H1 (cell line): ENCODE results near the gene TMEM108. TPM values are rescaled to one million over a fixed set of nuclear protein-coding genes. Genes with fewer than 3 reads are reported as not detected.

Experiments
- CTCF ChIA-PET: fragments of 300-600 bp; sonication (Branson Sonifier 250); formaldehyde crosslinking; loops from one replicate; lab custom pipeline; 2021; ENCODE audit not compliant: partially characterized antibody; lab: Charles Lee
- POLR2A ChIA-PET: fragments of 300-600 bp; sonication (Branson Sonifier 250); formaldehyde crosslinking; loops from one replicate; lab custom pipeline; 2021; ENCODE audit warnings: inconsistent platforms; ENCODE audit not compliant: partially characterized antibody; lab: Charles Lee
- DNase-seq, 2 experiments: peaks; one replicate each; pipeline versions ENCODE4 v3.0.0 to v3.0.0-alpha.2; 2010 to 2022; ENCODE audit warnings: low spot score in 2 of 2, low read depth in 1 of 2, mixed read lengths in 1 of 2
- FAIRE-seq: peaks from 2 replicates; lab custom pipeline; 2011; peaks lifted over from hg19 to GRCh38; lab: Jason Lieb, UNC
- H2AFZ ChIP-seq: 2 replicates; pipeline ENCODE4 v1.8.1; 2012; ENCODE audit warnings: low read length, inconsistent platforms
- H2AK5ac ChIP-seq: 2 replicates; pipeline ENCODE4 v1.6.1; 2013; ENCODE audit warnings: low read depth, low read length
- H2BK120ac ChIP-seq: replicated peaks from 2 replicates; pipeline ENCODE3; 2013; ENCODE audit warnings: low read depth, low read length, inconsistent platforms
- H2BK12ac ChIP-seq: 2 replicates; pipeline ENCODE4 v1.6.1; 2013; ENCODE audit warnings: low read depth, low read length
- H2BK15ac ChIP-seq: 2 replicates; pipeline ENCODE4 v1.6.1; 2013; ENCODE audit warnings: low read length
- H2BK20ac ChIP-seq: 2 replicates; pipeline ENCODE4 v1.6.1; 2013; ENCODE audit warnings: low read length
- H2BK5ac ChIP-seq: 2 replicates; pipeline ENCODE4 v1.6.1; 2013; ENCODE audit warnings: low read depth, low read length
- H3K14ac ChIP-seq: 2 replicates; pipeline ENCODE4 v1.6.1; 2013; ENCODE audit warnings: inconsistent platforms; ENCODE audit not compliant: insufficient read length
- H3K18ac ChIP-seq: 2 replicates; pipeline ENCODE4 v1.6.1; 2013; ENCODE audit warnings: low read length; ENCODE audit errors: extremely low read depth
- H3K23ac ChIP-seq: 2 replicates; pipeline ENCODE4 v1.6.1; 2013; ENCODE audit warnings: inconsistent platforms; ENCODE audit not compliant: insufficient read length
- H3K23me2 ChIP-seq: 2 replicates; pipeline ENCODE4 v1.6.1; 2013; ENCODE audit warnings: low read depth, low read length
- H3K27ac ChIP-seq: 2 replicates; pipeline ENCODE4 v1.6.1; 2011; ENCODE audit warnings: low read depth, low read length, inconsistent platforms
- H3K27me3 ChIP-seq, 4 experiments: replicated peaks in 1 of 4; 1 replicate in 1 of 4; 2 replicates in 3 of 4; pipeline versions ENCODE4 v1.6.1 to v1.8.1; 2011 to 2013; ENCODE audit warnings: low read length in 3 of 4, mild to moderate bottlenecking in 3 of 4, inconsistent platforms in 2 of 4, mixed read lengths in 2 of 4, moderate library complexity in 1 of 4; ENCODE audit not compliant: control insufficient read depth in 3 of 4, insufficient read depth in 3 of 4; ENCODE audit errors: extremely low read depth in 1 of 4
- H3K36me3 ChIP-seq, 4 experiments: 2 replicates each; pipeline versions ENCODE4 v1.6.1 to v1.8.1; 2011 to 2013; ENCODE audit warnings: mild to moderate bottlenecking in 4 of 4, low read length in 3 of 4, moderate library complexity in 2 of 4, control low read depth in 1 of 4, inconsistent platforms in 1 of 4; ENCODE audit not compliant: insufficient read depth in 4 of 4, control insufficient read depth in 2 of 4
- H3K4ac ChIP-seq: replicated peaks from 2 replicates; pipeline ENCODE3; 2013; ENCODE audit warnings: low read length, low read depth, mixed read lengths, inconsistent platforms; ENCODE audit not compliant: insufficient read length
- H3K4me1 ChIP-seq, 4 experiments: replicated peaks in 1 of 4; 1 replicate in 1 of 4; 2 replicates in 3 of 4; pipeline versions ENCODE4 v1.6.1 to v1.8.1; 2011 to 2013; ENCODE audit warnings: low read length in 3 of 4, inconsistent platforms in 2 of 4, mixed read lengths in 1 of 4; ENCODE audit not compliant: insufficient read depth in 4 of 4, control insufficient read depth in 3 of 4
- H3K4me2 ChIP-seq, 2 experiments: 2 replicates each; pipeline versions ENCODE4 v1.6.1 to v1.8.1; 2011 to 2013; ENCODE audit warnings: low read depth in 2 of 2, low read length in 2 of 2, control low read depth in 1 of 2, inconsistent platforms in 1 of 2, mild to moderate bottlenecking in 1 of 2; ENCODE audit not compliant: insufficient read depth in 1 of 2
- H3K4me3 ChIP-seq, 4 experiments: fragments of 200-600, 300-600 bp in 1 of 4; sonication (generic), shearing (Covaris generic), sonication (Bioruptor Twin) in 1 of 4; 2 replicates each; pipeline versions ENCODE4 v1.5.1 to v1.8.1; 2011 to 2016; ENCODE audit warnings: low read length in 4 of 4, low read depth in 3 of 4, control low read depth in 2 of 4, inconsistent platforms in 2 of 4, mild to moderate bottlenecking in 2 of 4, mixed read lengths in 1 of 4, moderate library complexity in 1 of 4; ENCODE audit not compliant: insufficient read depth in 2 of 4; ENCODE audit errors: extremely low read depth in 1 of 4
- H3K56ac ChIP-seq: replicated peaks from 2 replicates; pipeline ENCODE3; 2013; ENCODE audit warnings: low read depth, mild to moderate bottlenecking, mixed read lengths, low read length, inconsistent platforms; ENCODE audit not compliant: insufficient read length
- H3K79me1 ChIP-seq: 2 replicates; pipeline ENCODE4 v1.6.1; 2013; ENCODE audit warnings: low read depth, low read length, control low read depth
- H3K79me2 ChIP-seq, 2 experiments: 2 replicates each; pipeline versions ENCODE4 v1.6.1 to v1.8.1; 2012 to 2013; ENCODE audit warnings: low read length in 2 of 2, mild to moderate bottlenecking in 2 of 2, inconsistent platforms in 1 of 2; ENCODE audit not compliant: insufficient read depth in 2 of 2, control insufficient read depth in 1 of 2
- H3K9ac ChIP-seq, 4 experiments: replicated peaks in 1 of 4; 1 replicate in 1 of 4; 2 replicates in 3 of 4; pipeline versions ENCODE4 v1.6.1 to v1.8.1; 2011 to 2013; ENCODE audit warnings: low read depth in 3 of 4, low read length in 3 of 4, control low read depth in 2 of 4, mild to moderate bottlenecking in 2 of 4, moderate library complexity in 2 of 4, inconsistent platforms in 1 of 4; ENCODE audit errors: extremely low read depth in 1 of 4
- H3K9me3 ChIP-seq, 2 experiments: 2 replicates each; pipeline versions ENCODE4 v1.6.1 to v1.8.1; 2012 to 2013; ENCODE audit warnings: mild to moderate bottlenecking in 2 of 2, moderate library complexity in 2 of 2, control low read depth in 1 of 2, inconsistent platforms in 1 of 2, low read depth in 1 of 2, low read length in 1 of 2, mixed read lengths in 1 of 2; ENCODE audit not compliant: insufficient read depth in 2 of 2
- H4K20me1 ChIP-seq, 2 experiments: replicated peaks in 1 of 2; 2 replicates each; pipeline versions ENCODE3 to v1.8.1; 2011 to 2013; ENCODE audit warnings: inconsistent platforms in 2 of 2, low read length in 2 of 2, mild to moderate bottlenecking in 1 of 2; ENCODE audit not compliant: insufficient read depth in 2 of 2, control insufficient read depth in 1 of 2
- H4K5ac ChIP-seq: 2 replicates; pipeline ENCODE4 v1.6.1; 2013; ENCODE audit warnings: low read length, low read depth, mixed read lengths, inconsistent platforms; ENCODE audit not compliant: insufficient read length
- H4K8ac ChIP-seq: 2 replicates; pipeline ENCODE4 v1.8.0; 2013; ENCODE audit warnings: mild to moderate bottlenecking, moderate library complexity, low read length, inconsistent platforms; ENCODE audit not compliant: insufficient read depth; ENCODE audit errors: extremely low read depth
- H4K91ac ChIP-seq: replicated peaks from 2 replicates; pipeline ENCODE3; 2013; ENCODE audit warnings: low read length, mixed read lengths, inconsistent platforms; ENCODE audit not compliant: insufficient read length
- CREB1 ChIP-seq: IDR thresholded peaks from 2 replicates; pipeline ENCODE4 v1.6.1; 2012; ENCODE audit warnings: inconsistent platforms
- CTBP2 ChIP-seq: IDR thresholded peaks from 2 replicates; pipeline ENCODE4 v1.7.0; 2011; ENCODE audit warnings: borderline replicate concordance, mild to moderate bottlenecking, moderate library complexity, mixed read lengths, low read length; ENCODE audit not compliant: insufficient read depth, insufficient read length
- EP300 ChIP-seq, 2 experiments: IDR thresholded peaks; 1 replicate in 1 of 2; 2 replicates in 1 of 2; pipeline ENCODE4 v1.6.1; 2011 to 2012; ENCODE audit warnings: low read depth in 2 of 2, low read length in 2 of 2, mild to moderate bottlenecking in 2 of 2, borderline replicate concordance in 1 of 2, inconsistent platforms in 1 of 2, moderate library complexity in 1 of 2
- EZH2 ChIP-seq: fragments of 200-600 bp; sonication (generic); IDR thresholded peaks from 2 replicates; pipeline ENCODE4 v1.7.1; 2012; ENCODE audit warnings: low read depth, mild to moderate bottlenecking, moderate library complexity, low read length, inconsistent platforms; ENCODE audit not compliant: severe bottlenecking
- JUND ChIP-seq: IDR thresholded peaks from 2 replicates; pipeline ENCODE4 v1.6.1; 2011; ENCODE audit warnings: mild to moderate bottlenecking, improper control_type of control experiment, low read length
- PHF8 ChIP-seq: fragments of 200-600 bp; sonication (generic); conservative IDR thresholded peaks from 2 replicates; pipeline ENCODE4 v1.7.1; 2012; ENCODE audit warnings: low read depth, mild to moderate bottlenecking, inconsistent platforms, low read length, moderate library complexity
- RAD21 ChIP-seq, 2 experiments: IDR thresholded peaks in 1 of 2; conservative IDR thresholded peaks in 1 of 2; 2 replicates each; pipeline ENCODE4 v1.6.1; 2011; ENCODE audit warnings: low read depth in 2 of 2, low read length in 2 of 2, improper control_type of control experiment in 1 of 2, inconsistent platforms in 1 of 2, mild to moderate bottlenecking in 1 of 2, moderate library complexity in 1 of 2
- SIN3A ChIP-seq, 2 experiments: IDR thresholded peaks in 1 of 2; conservative IDR thresholded peaks in 1 of 2; 2 replicates each; pipeline ENCODE4 v1.6.1; 2011 to 2012; ENCODE audit warnings: low read length in 2 of 2, improper control_type of control experiment in 1 of 2, low read depth in 1 of 2, mild to moderate bottlenecking in 1 of 2
- TBP ChIP-seq: IDR thresholded peaks from 2 replicates; pipeline ENCODE4 v1.6.1; 2011; ENCODE audit warnings: low read depth, low read length, improper control_type of control experiment
- TEAD4 ChIP-seq: IDR thresholded peaks from 2 replicates; pipeline ENCODE4 v1.6.1; 2012; ENCODE audit warnings: low read depth, low read length, inconsistent platforms, mixed read lengths
- WGBS, 2 experiments: shearing (Covaris generic) in 1 of 2; methylation state at CpG; one replicate each; pipeline versions ENCODE4 v1.1.6 to v1.1.7; 2013 to 2015; ENCODE audit warnings: low lambda C conversion rate in 2 of 2, mixed read lengths in 2 of 2, inconsistent platforms in 1 of 2, low coverage in 1 of 2, missing lambda C conversion rate in 1 of 2; ENCODE audit not compliant: insufficient replicate concordance in 2 of 2, insufficient coverage in 1 of 2, insufficient read length in 1 of 2; ENCODE audit errors: extremely low coverage in 1 of 2, missing lambda C conversion rate in 1 of 2; 5-methylcytosine and 5-hydroxymethylcytosine counted together
- polyA plus RNA-seq, 7 experiments: library from polyadenylated mRNA; depleted of rRNA in 3 of 7; stranded (reverse) in 5 of 7; unstranded in 2 of 7; fragments of >200 nt in 5 of 7; fragments of 200-250 nt in 2 of 7; gene quantifications; 1 replicate in 5 of 7; 2 replicates in 1 of 7; 4 replicates in 1 of 7; pipeline versions ENCODE4 v1.2.1 to v1.2.3, GENCODE V29; 2011 to 2013; ENCODE audit warnings: missing spikeins in 2 of 7, mixed read lengths in 2 of 7
- total RNA-seq: library from RNA; stranded (reverse); fragmentation: NEBNext Ultra II Directional; extraction: Animal tissue kit (Norgen Biotek cat#: 25700); gene quantifications from 2 replicates; pipeline ENCODE4 v1.2.1, GENCODE V29; 2021
- TF ChIP-seq, protein P1 (sequence below): IDR thresholded peaks from 2 replicates; pipeline ENCODE4 v1.6.1; 2011; ENCODE audit warnings: low read depth, mild to moderate bottlenecking, low read length; ENCODE audit not compliant: insufficient read depth

TMEM108 gene
- total and polyA plus RNA-seq, 2 of the 8 experiments (the other 6 are each of a cell fraction or from before 2014, with no cell fraction given): 14.3 to 16.2 TPM

DNA sequence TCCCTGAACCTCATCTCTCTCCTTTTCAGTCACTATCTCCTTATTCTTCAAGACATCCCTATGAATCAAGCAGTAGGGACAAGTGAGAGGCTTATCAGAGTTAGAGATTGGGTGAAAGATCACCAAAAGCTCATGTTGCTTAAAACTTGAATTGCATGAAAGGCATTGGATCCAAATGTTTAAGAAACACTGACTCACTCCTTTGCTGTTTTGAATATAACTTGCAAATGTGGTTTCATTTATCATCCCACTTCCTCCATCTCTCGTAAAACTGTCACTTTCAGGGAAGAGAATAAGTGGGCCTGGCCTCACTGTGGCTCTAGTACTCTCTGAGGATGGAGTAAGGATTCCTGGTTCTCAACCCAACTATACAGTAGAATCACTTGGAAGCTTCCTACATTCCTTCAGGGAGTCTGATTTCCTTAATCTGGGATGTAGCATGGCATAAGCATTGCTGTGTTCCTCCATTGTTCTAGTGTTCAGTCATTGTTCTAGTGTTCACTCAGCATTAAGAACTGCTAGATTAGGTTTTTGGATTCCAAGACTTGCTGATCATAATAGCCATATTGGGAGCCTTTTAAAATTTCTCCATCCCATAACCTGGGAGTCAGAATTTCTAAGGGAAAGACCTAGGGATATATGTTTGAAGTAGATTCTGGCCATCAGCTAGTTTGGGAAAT, 171.8 kb downstream of the TMEM108 start:
- H2BK20ac ChIP-seq: no peak overlapping the region; the same call in 1 of the 2 replicates
- H3K9me3 ChIP-seq: no peaks in the 10 kb centered on the region
- no peak overlapping the region for H3K18ac ChIP-seq
- no peak for DNase-seq
- no peaks in the 10 kb centered on the region for H3K36me3 ChIP-seq
- H3K4ac ChIP-seq: no peak overlapping the region
- no peak overlapping the region for H3K9ac ChIP-seq
- H4K8ac ChIP-seq: no peak overlapping the region
- no peak overlapping the region for H3K4me2 ChIP-seq
- H4K5ac ChIP-seq: no peak overlapping the region
- 0 out of 2 replicates have a peak overlapping the region, but pooled peaks have one; percentile 3 for H2BK12ac ChIP-seq
- H2BK15ac ChIP-seq: no peak overlapping the region
- H2BK5ac ChIP-seq: no peak overlapping the region
- no peaks in the 10 kb centered on the region for H3K27me3 ChIP-seq
- H3K4me3 ChIP-seq: no peak overlapping the region
- no peak overlapping the region for H2AK5ac ChIP-seq
- no peaks in the 10 kb centered on the region for H3K23me2 ChIP-seq
- H2BK120ac ChIP-seq: no peak overlapping the region
- peaks cover 0 to 14% (median 9%) of the 10 kb centered on the region in 4 experiments; a peak in 4 of 7 replicates for H3K4me1 ChIP-seq
- ChIA-PET POLR2A (interaction anchor here (1.2 kb wide), 1 partner anchor 11 kb away, joined by 3 read pairs; no protein-coding TSS in a partner anchor), CTCF (interaction anchor here (0.9 to 1.3 kb wide), 5 partner anchors 12 to 479 kb away, joined by 3 to 6 read pairs (median 3); no protein-coding TSS in a partner anchor)
- H3K27ac ChIP-seq: no peak overlapping the region
- no peak for FAIRE-seq
- H4K91ac ChIP-seq: no peak overlapping the region
- H3K56ac ChIP-seq: no peak overlapping the region
- H3K14ac ChIP-seq: no peak overlapping the region
- H2AFZ ChIP-seq: no peak overlapping the region
- H3K23ac ChIP-seq: no peak overlapping the region
- 82% methylated on average over 1 of the region's 1 CpG; no CpG with 5 or more reads in 1 of the 2 experiments for WGBS, 2 experiments
- no peaks in the 10 kb centered on the region for H4K20me1 ChIP-seq
- no peaks in the 10 kb centered on the region for H3K79me2 ChIP-seq
- no peaks in the 10 kb centered on the region for H3K79me1 ChIP-seq
- TF ChIP-seq, protein P1, sequence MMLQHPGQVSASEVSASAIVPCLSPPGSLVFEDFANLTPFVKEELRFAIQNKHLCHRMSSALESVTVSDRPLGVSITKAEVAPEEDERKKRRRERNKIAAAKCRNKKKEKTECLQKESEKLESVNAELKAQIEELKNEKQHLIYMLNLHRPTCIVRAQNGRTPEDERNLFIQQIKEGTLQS: no peak
- TF ChIP-seq SIN3A (conservative IDR thresholded peaks at IDR 0.05 in 1 of 2, IDR thresholded peaks at IDR 0.05 in 1 of 2; ENCODE audit: low read depth in 1 of 2, low read length in 2 of 2): no peak
- TF ChIP-seq TEAD4: no peak
- no peak for TF ChIP-seq CREB1
- no peak for TF ChIP-seq EZH2
- TF ChIP-seq PHF8: no peak
- no peak for TF ChIP-seq CTBP2
- no peak for TF ChIP-seq RAD21 (IDR thresholded peaks at IDR 0.05 in 1 of 2, conservative IDR thresholded peaks at IDR 0.05 in 1 of 2; ENCODE audit: low read depth in 2 of 2, low read length in 2 of 2)
- TF ChIP-seq TBP: no peak
- no peak for TF ChIP-seq EP300 (IDR thresholded peaks at IDR 0.05; ENCODE audit: borderline replicate concordance in 1 of 2, low read depth in 2 of 2, low read length in 2 of 2)
- no peak for TF ChIP-seq JUND
